ENCODE results near the gene ADM2.
"Not testable (repeated sequence)": the region's sequence is repeated elsewhere in the genome, so short reads cannot be mapped to it uniquely, and the experiment has no call there.

ADM2 gene

GRCh38 chr22:50481440-50482106 is at the start of gene ADM2:
Gene ADM2 (plus strand): TSS chr22:50481543. CDS start chr22:50481848, 305 bp downstream.
- DNase-seq: no peak

- no peak for DNase-seq
Measured at GRCh38 chr22:50432131-50432876, 49.0 kb upstream of the ADM2 start.

GRCh38 chr22:50432877-50433510 is 48.3 kb upstream of the ADM2 start:
- DNase-seq: not testable (repeated sequence)

GRCh38 chr22:50434849-50435248 is 46.5 kb upstream of the ADM2 start:
- no peak for DNase-seq

GRCh38 chr22:50435291-50436014 is 45.9 kb upstream of the ADM2 start:
- DNase-seq: no peak

- no peak for DNase-seq
Measured at GRCh38 chr22:50436015-50436830, 45.1 kb upstream of the ADM2 start.

GRCh38 chr22:50436841-50437341 is 44.5 kb upstream of the ADM2 start:
- no peak for DNase-seq

GRCh38 chr22:50437511-50438304 is 43.6 kb upstream of the ADM2 start:
- DNase-seq: no peak

- DNase-seq: no peak
Measured at GRCh38 chr22:50438305-50439275, 42.8 kb upstream of the ADM2 start.

- no peak for DNase-seq
Measured at GRCh38 chr22:50439314-50439870, 42.0 kb upstream of the ADM2 start.

GRCh38 chr22:50439871-50440331 is 41.4 kb upstream of the ADM2 start:
- DNase-seq: no peak

- no peak for DNase-seq
Measured at GRCh38 chr22:50440544-50441249, 40.6 kb upstream of the ADM2 start.

- no peak for DNase-seq
Measured at GRCh38 chr22:50441428-50441993, 39.8 kb upstream of the ADM2 start.

- no peak for DNase-seq
Measured at GRCh38 chr22:50443197-50443596, 38.1 kb upstream of the ADM2 start.

- no peak for DNase-seq
Measured at GRCh38 chr22:50443801-50444625, 37.3 kb upstream of the ADM2 start.

- no peak for DNase-seq
Measured at GRCh38 chr22:50444663-50445062, 36.7 kb upstream of the ADM2 start.

GRCh38 chr22:50445071-50445879 is 36.1 kb upstream of the ADM2 start:
- DNase-seq: no peak
